Measurements from ENCODE around the gene FMN1. TPM values are rescaled to one million over a fixed set of nuclear protein-coding genes. Genes with fewer than 3 reads are reported as not detected.

Gene FMN1
- total and polyA plus RNA-seq, 10 of the 15 experiments (the other 5 are each of a cell fraction or from before 2014, with no cell fraction given) = 0.05 to 0.16 (median 0.08) TPM; not detected in 4

DNA sequence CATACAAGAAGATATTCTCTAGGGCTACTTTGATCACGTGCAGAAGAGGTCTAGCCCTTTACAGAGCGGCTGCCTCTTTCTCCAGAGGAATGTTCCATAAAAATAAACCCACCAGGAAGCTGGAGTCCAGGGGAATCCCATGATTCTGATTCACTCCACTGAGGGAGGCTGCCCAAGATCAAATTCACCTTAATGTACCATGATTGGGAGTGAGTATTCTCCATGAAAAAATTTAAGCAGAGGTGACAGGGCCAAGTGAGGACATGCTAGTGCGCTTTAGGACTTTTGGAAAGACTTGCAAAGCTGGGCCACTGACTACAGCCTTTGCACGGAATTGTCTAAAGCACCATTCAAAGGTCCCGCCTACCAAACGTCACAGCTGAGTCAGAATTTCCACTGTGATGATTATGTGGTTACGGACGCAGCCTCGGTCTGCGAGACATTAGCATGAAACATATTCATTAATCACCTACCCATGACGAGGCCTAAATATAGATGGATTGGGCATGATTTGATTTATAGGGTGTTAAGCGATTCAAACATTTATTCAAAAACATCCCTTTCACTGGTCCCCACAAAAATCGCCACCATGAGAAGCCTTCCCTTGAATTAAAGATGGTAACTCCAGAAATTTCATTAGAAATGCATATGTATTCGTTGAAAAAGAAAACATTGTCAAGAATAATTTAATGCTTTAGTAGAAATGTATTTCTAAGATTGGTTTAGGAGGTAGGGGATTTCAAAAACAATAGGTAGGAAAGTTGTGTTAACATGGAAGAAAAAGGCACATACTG, 324.1 kb downstream of the FMN1 start (continued):
- TF ChIP-seq, protein P1, sequence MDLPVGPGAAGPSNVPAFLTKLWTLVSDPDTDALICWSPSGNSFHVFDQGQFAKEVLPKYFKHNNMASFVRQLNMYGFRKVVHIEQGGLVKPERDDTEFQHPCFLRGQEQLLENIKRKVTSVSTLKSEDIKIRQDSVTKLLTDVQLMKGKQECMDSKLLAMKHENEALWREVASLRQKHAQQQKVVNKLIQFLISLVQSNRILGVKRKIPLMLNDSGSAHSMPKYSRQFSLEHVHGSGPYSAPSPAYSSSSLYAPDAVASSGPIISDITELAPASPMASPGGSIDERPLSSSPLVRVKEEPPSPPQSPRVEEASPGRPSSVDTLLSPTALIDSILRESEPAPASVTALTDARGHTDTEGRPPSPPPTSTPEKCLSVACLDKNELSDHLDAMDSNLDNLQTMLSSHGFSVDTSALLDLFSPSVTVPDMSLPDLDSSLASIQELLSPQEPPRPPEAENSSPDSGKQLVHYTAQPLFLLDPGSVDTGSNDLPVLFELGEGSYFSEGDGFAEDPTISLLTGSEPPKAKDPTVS (IDR thresholded peaks at IDR 0.05; ENCODE audit: low read depth, low read length) = no peak
- peak; percentile 8; the same call in 1 of the 2 replicates for TF ChIP-seq IKZF1 (conservative IDR thresholded peaks at IDR 0.05)
- TF ChIP-seq KLF5 (IDR thresholded peaks at IDR 0.05; ENCODE audit: partially characterized antibody) = peak; percentile 42
- TF ChIP-seq PKNOX1 (IDR thresholded peaks at IDR 0.05) = peak; percentile 49; the same call in 1 of the 2 replicates
- TF ChIP-seq TCF3 (IDR thresholded peaks at IDR 0.05; ENCODE audit: borderline replicate concordance, insufficient read depth, low read depth, low read length) = no peak
- TF ChIP-seq CBX5 (IDR thresholded peaks at IDR 0.05; ENCODE audit: low read depth) = no peak
- peak; percentile 69; the same call in 1 of the 2 replicates for TF ChIP-seq JUND (IDR thresholded peaks at IDR 0.05; ENCODE audit: low read depth, low read length)
- TF ChIP-seq, protein P2, sequence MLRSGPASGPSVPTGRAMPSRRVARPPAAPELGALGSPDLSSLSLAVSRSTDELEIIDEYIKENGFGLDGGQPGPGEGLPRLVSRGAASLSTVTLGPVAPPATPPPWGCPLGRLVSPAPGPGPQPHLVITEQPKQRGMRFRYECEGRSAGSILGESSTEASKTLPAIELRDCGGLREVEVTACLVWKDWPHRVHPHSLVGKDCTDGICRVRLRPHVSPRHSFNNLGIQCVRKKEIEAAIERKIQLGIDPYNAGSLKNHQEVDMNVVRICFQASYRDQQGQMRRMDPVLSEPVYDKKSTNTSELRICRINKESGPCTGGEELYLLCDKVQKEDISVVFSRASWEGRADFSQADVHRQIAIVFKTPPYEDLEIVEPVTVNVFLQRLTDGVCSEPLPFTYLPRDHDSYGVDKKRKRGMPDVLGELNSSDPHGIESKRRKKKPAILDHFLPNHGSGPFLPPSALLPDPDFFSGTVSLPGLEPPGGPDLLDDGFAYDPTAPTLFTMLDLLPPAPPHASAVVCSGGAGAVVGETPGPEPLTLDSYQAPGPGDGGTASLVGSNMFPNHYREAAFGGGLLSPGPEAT (IDR thresholded peaks at IDR 0.05; ENCODE audit: low read depth) = peak; percentile 15; the same call in 1 of the 2 replicates
- TF ChIP-seq PAX5 (IDR thresholded peaks at IDR 0.05; ENCODE audit: borderline replicate concordance, low read depth, low read length) = peak; percentile 95
- TF ChIP-seq EZH2 (IDR thresholded peaks at IDR 0.05; ENCODE audit: borderline replicate concordance, control insufficient read depth, low read depth, low read length) = no peak
- no peak for TF ChIP-seq ATF3 (IDR thresholded peaks at IDR 0.05; ENCODE audit: borderline replicate concordance, extremely low read depth, low read depth, low read length)
- TF ChIP-seq NR2C1 (IDR thresholded peaks at IDR 0.05) = no peak
- TF ChIP-seq MEF2B (IDR thresholded peaks at IDR 0.05; ENCODE audit: partially characterized antibody, poor library complexity, severe bottlenecking) = peak; percentile 51

All from GM12878 (cell line).